Fibroblast of mammary gland (primary cell): ENCODE measurements around the gene SCAND1.
"Not testable (repeated sequence)": the region's sequence is repeated elsewhere in the genome, so short reads cannot be mapped to it uniquely, and the experiment has no call there.

ENCODE experiments used
- DNase-seq: peaks from one replicate; pipeline ENCODE4 v3.0.0-alpha.2; 2010; ENCODE audit warnings: low read depth
- H3K4me3 ChIP-seq: 2 replicates; pipeline ENCODE4 v1.5.1; 2011; ENCODE audit warnings: low read depth, mild to moderate bottlenecking, low read length, moderate library complexity; ENCODE audit not compliant: control insufficient read depth
- TF ChIP-seq, protein P1 (sequence below): conservative IDR thresholded peaks from 2 replicates; pipeline ENCODE4 v1.5.1; 2011; ENCODE audit warnings: low read depth, low read length, inconsistent platforms; ENCODE audit not compliant: control insufficient read depth, insufficient read depth

The SCAND1 gene

DNA sequence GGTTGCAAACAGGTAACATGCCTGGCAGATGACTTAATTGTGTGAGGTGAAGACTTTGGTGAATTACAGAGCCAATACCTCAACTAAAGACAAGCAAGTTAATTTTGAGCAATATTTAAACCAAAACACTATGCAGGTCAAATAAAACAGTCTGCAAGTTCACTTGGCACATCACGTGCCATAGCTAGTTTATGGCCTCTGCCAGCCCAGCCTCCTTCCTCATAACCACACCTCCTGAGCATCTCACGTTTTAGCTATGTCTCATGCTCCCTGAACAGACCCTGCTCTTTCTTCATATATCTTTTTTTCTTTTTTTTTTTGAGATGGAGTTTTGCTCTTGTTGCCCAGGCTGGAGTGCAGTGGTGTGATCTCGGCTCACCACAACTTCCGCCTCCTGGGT lies 9.6 kb upstream of the SCAND1 start:
- no peak for DNase-seq
- TF ChIP-seq, protein P1, sequence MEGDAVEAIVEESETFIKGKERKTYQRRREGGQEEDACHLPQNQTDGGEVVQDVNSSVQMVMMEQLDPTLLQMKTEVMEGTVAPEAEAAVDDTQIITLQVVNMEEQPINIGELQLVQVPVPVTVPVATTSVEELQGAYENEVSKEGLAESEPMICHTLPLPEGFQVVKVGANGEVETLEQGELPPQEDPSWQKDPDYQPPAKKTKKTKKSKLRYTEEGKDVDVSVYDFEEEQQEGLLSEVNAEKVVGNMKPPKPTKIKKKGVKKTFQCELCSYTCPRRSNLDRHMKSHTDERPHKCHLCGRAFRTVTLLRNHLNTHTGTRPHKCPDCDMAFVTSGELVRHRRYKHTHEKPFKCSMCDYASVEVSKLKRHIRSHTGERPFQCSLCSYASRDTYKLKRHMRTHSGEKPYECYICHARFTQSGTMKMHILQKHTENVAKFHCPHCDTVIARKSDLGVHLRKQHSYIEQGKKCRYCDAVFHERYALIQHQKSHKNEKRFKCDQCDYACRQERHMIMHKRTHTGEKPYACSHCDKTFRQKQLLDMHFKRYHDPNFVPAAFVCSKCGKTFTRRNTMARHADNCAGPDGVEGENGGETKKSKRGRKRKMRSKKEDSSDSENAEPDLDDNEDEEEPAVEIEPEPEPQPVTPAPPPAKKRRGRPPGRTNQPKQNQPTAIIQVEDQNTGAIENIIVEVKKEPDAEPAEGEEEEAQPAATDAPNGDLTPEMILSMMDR, result no peak
- no peak overlapping the region for H3K4me3 ChIP-seq

DNA sequence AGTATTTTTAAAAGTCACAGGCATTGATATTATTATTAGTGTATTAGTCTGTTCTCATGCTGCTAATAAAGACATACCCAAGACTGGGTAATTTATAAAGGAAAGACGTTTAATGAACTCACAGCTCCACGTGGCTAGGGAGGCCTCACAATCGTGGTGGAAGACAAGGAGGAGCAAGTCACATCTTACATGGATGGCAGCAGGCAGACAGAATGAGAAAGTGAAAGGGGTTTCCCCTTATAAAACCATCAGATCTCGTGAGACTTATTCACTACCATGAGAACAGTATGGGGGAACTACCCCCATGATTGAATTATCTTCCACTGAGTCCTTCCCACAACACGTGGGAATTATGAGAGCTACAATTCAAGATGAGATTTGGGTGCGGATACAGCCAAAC lies 5.0 kb upstream of the SCAND1 start:
- not testable (repeated sequence) for H3K4me3 ChIP-seq, DNase-seq

DNA sequence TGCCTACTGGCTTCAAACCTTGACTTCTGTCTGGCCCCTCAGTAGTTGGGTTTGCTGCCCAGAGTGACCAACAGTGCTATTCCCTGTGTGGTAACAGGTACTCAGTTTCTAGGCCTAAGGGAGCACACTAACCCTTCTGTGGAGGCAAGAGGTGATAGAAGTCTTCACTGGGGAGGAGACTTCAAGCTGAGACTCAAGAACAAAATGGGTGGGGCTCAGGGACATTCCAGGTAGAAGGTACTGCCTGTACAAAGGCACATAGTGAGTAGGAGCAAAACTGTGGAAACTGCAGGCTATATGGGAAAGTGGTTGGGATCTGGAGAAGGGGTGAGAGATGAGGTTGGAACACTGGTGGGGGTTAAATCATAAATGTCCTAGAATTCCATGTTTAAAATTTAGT lies 2.3 kb upstream of the SCAND1 start:
- no peak for DNase-seq
- no peak overlapping the region for H3K4me3 ChIP-seq
- TF ChIP-seq, protein P1, result no peak

DNA sequence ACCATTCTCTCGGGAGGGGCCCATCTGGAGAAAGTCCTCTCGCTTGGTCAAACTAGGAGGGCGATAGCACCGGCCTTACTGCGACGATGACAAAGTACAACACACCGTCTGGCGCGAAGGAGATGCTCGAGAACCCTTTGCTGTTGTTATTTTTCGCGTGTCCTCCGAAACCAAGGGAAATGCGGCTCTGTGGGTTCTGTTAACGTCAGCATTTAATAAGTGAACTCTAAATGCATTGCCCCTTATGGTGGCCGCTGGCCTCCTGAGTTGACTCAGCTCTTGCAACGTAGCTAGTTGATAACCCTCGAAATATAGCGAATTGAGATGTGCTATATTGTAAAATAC lies 577 bp upstream of the SCAND1 start:
- peak overlapping the region; percentile 89 for H3K4me3 ChIP-seq
- TF ChIP-seq, protein P1, result no peak
- peak; percentile 60 for DNase-seq

GRCh38 chr20:35953387-35954199 lies 709 bp downstream of the SCAND1 start:
- DNase-seq, result peak; percentile 25
- TF ChIP-seq, protein P1, result no peak
- peak overlapping the region; percentile 89 for H3K4me3 ChIP-seq

- TF ChIP-seq, protein P1, result no peak
- peak overlapping the region; percentile 89 for H3K4me3 ChIP-seq
- peak; percentile 34 for DNase-seq
These were observed 1.6 kb downstream of the SCAND1 start for GRCh38 chr20:35952480-35953386.

DNA sequence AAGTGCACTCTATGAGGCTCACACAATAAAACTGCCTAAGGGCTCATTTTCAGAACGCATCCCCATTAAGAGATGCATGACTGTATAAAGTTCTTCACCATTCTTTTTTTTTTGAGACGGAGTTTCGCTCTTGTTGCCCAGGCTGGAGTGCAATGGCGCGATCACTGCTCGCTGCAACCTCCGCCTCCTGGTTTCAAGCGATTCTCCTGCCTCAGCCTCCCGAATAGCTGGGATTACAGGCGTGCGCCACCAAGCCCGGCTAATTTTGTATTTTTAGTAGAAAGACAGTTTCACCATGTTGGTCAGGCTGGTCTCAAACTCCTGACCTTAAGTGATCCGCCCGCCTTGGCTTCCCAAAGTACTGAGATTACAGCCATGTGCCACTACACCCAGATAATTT lies 2.2 kb downstream of the SCAND1 start:
- not testable (repeated sequence) for H3K4me3 ChIP-seq, DNase-seq
